GM18507 (cell line): ENCODE measurements around the gene JMJD1C.
"Not testable (repeated sequence)": the region's sequence is repeated elsewhere in the genome, so short reads cannot be mapped to it uniquely, and the experiment has no call there.

Source experiments
- DNase-seq: peaks from one replicate; pipeline ENCODE4 v3.0.0; 2011; ENCODE audit warnings: low read depth; ENCODE audit not compliant: insufficient read length; ENCODE audit errors: extremely low spot score
- FAIRE-seq: peaks from 2 replicates; lab custom pipeline; 2011; peaks lifted over from hg19 to GRCh38; lab: Jason Lieb, UNC

JMJD1C gene

DNA sequence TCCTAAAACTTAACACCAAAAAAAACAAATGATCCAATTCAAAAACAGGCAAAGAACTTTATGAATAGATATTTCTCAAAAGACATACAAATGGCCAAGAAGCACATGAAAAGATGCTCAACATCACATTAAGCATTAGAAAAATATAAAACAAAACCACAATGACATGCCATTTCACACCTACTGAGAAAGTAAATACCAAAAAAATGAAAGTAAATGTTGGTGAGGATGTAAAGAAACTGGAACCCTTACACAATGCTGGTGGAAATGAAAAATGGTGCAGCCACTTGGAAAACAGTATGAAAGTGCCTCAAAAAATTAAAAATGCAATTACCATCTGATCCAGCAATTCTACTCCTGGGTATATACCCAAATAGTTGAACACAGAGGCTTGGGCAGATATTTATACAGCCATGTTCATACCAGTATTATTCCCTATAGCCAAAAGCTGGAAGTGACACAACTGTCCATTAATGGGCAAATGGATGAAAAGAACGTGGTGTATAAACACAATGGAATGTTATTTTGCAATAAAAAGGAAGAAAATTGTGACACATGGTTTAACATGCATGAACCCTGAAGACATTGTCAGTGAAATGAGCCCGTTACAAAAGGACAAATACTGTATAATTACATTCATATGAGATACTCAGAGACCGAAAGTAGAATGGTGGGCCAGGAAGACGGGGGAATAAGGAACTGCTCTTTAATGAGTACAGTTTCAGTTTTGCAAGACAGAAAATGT, 89.0 kb downstream of the JMJD1C start:
- FAIRE-seq, result peak; percentile 85
- DNase-seq, result no peak

DNA sequence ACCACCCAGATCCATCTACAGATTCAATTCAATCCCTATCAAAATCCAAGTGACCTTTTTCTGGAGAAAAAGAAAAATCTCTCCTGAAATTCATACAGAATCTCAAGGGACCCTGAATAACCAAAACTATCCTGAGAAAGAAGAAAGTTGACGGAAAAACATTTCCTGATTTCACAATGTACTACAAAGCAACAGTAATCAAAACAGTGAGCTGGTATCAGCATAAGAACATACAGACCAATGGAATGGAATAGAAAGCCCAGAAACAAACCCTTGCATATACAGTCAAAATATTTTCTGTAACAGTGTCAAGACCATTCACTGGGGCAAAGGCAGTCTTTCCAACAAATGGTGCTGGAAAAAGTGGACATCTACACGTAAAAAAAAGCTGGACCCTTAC, 89.9 kb downstream of the JMJD1C start:
- DNase-seq (no peak), FAIRE-seq (no peak)

GRCh38 chr10:63375458-63375857, 90.3 kb downstream of the JMJD1C start:
- FAIRE-seq (no peak), DNase-seq (no peak)

- no peak for DNase-seq
- no peak for FAIRE-seq
Measured at GRCh38 chr10:63374991-63375390, 90.8 kb downstream of the JMJD1C start.

- DNase-seq, result no peak
- no peak for FAIRE-seq
Measured at GRCh38 chr10:63373176-63373575, 92.6 kb downstream of the JMJD1C start.

DNA sequence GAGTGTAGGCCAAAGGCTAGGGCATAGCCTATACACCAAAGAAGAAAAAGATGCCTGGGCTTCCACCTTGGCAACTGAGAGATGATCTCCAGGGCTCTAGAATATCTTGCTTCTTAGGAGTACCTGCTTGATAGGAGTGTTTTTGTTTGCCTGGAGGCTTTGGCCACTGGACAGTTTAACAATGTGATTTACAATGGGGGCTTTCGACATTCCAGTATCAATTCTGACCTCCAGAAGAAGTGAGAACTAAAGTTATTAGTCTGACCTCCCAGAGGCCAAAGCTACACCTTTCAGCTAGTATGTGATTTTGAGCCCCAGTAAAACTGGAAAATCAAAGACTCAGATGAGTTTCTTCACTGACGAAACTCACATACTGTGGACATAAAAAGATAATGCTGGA, 96.1 kb downstream of the JMJD1C start:
- DNase-seq (no peak), FAIRE-seq (peak; percentile 39)

DNA sequence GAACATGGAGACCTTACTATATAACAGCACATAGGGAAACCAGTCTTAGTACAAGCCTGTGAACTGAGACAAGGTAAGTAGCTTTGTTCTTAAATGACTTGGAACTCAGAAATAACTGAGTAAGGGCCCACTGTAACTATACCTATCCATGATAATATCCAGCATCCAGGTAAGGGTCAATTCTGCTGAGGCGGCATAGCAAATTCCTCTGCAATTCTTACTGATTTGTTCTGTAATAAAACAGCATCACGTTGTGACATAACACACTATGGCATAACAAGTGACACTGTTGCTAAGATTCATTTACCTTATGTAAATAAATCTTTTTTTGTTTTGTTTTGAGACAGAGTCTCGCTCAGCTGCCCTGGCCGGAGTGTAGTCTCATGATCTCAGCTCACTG, 97.4 kb downstream of the JMJD1C start:
- DNase-seq (no peak), FAIRE-seq (no peak)

- no peak for FAIRE-seq
Measured at GRCh38 chr10:63366933-63367332, 98.8 kb downstream of the JMJD1C start.

GRCh38 chr10:63365976-63366765, 99.6 kb downstream of the JMJD1C start:
- DNase-seq (no peak), FAIRE-seq (no peak)

More at GRCh38 chr10:63366933-63367332, 98.8 kb downstream of the JMJD1C start:
- no peak for DNase-seq

DNA sequence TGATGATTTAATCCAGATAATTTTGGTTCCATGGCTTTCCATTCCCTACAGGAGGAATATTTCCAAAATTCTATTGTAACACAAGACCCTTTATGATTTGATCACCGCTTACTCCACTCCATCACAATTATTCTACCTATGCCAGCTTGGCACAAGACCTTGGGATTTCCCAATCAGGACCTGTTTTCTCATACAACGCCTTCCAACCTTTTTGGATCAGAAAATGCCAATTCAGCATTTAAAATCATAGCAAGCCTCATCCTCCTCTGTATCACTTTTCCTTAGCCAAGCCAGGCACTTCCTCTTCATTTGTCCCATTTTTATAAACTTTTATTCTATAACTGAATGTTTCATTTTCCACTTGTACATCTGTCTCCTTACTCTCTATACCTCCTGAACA, 100.9 kb downstream of the JMJD1C start:
- FAIRE-seq, result no peak
- DNase-seq, result no peak

DNA sequence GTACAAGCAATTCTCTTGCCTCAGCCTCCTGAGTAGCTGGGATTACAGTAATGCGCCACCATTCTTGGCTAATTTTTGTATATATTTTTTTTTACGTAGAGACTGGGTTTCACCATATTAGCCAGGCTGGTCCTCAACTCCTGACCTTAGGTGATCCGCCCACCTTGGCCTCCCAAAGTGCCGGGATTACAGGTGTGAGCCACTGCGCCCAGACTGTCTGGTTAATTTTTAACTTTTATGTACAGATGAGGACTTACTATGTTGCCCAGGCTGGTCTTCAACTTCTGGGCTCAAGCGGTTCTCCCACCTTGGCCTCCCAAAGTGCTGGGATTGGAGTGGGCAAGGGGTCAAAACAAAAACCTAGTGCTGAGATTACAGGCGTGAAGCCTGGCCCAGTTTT, 101.8 kb downstream of the JMJD1C start:
- DNase-seq (no peak), FAIRE-seq (no peak)

GRCh38 chr10:63355682-63356081, 110.1 kb downstream of the JMJD1C start:
- no peak for DNase-seq
- FAIRE-seq, result no peak

- DNase-seq, result no peak
- no peak for FAIRE-seq
Measured at GRCh38 chr10:63352976-63353375, 112.8 kb downstream of the JMJD1C start.

DNA sequence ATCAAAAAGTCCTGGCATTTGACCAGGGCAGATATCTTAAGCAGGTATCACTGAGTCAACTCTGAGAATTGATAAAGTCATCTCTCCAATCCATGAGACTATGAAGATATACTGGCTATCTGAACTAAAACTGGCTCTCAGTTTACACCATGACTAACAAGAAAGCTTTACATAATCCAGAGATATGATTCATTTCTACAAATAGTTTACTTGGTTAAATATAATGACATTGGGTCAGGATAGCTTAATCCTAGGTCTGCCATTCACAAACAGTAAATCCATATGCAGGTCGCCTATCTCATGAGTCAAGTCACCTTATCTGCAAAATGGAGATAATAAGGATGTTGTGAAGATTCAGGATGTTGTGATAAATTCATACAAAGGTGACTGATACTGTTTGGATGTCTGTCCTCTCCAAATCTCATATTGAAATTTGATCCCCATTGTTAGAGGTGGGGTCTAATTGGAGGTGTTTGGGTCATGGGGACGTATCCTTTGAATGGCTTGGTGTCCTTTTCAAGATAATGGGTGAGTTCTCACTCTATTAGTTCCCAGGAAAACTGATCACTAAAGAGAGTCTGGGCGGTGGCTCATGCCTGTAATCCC, 117.4 kb downstream of the JMJD1C start:
- FAIRE-seq, result no peak

GRCh38 chr10:63346015-63346441, 119.7 kb downstream of the JMJD1C start:
- no peak for DNase-seq
- FAIRE-seq, result no peak

More for the DNA sequence above, 117.4 kb downstream of the JMJD1C start:
- DNase-seq, result no peak

- FAIRE-seq (no peak), DNase-seq (no peak)
Measured at GRCh38 chr10:63344269-63344668, 121.5 kb downstream of the JMJD1C start.

DNA sequence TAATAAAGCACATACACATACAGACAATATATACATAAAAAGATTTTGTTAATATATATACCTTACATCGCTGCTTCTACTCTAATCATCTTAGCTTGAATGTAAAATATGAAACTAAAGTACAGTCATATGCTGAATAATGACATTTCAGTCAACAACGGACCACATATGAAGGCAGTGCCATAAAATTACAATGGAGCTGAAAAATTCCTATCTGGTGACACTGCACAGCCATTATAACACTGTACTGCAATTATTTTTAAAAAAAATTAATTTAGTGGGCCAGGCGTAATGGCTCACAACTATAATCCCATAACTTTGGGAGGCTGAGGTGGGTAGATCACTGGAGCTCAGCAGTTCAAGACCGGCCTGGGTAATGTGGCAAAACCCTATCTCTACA, 122.3 kb downstream of the JMJD1C start:
- DNase-seq (no peak), FAIRE-seq (no peak)

DNA sequence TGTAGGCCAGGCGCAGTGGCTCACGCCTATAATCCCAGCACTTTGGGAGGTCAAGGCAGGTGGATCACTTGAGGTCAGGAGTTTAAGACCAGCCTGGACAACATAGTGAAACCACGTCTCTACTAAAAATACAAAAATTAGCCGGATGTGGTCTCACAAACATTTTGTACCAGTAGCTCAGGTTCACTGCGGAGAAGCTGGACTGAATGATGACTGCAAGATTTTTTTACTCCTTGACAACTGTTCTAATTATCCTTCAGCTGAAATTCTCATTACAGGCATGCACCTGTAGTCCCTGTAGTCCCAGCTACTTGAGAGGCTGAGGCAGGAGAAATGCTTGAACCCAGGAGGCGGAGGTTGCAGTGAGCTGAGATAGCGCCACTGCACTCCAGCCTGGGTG, 126.1 kb downstream of the JMJD1C start:
- FAIRE-seq, DNase-seq: not testable (repeated sequence)

DNA sequence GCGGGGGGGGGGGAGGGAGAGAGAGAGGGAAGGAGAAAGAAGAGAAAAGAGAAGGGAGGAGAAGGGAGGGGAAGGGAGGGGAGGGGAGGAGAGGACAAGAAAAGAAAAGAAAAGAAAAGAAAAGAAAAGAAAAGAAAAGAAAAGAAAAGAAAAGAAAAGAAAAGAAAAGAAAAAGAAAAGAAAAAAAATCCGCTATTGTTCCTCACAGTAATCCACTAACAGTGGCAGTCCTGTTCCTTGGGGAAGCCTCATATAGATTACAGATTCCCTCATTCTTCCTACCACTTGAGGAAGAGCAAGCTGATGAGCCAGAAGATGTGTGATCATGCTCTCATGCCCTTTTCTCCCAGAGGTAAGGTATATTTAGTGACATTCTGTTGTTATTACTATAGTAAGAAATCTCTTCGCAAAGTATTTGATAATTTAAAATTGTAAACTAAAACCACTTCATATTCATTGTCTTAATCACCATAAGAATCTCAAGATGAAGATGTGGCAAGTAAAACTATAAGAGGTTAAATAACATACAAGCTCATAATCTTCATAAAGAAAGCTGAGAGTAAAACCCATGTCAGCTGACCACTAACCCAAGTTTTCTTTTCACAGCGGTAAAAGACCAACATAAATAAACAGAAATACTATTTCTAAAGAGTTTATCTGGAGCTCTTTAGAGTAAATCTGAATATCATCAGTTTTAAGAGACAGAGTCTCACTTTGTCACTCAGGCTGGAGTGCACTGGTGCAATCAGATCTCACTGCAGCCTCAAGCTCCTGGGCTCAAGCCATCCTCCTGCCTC, 128.1 kb downstream of the JMJD1C start:
- FAIRE-seq (no peak), DNase-seq (no peak)

DNA sequence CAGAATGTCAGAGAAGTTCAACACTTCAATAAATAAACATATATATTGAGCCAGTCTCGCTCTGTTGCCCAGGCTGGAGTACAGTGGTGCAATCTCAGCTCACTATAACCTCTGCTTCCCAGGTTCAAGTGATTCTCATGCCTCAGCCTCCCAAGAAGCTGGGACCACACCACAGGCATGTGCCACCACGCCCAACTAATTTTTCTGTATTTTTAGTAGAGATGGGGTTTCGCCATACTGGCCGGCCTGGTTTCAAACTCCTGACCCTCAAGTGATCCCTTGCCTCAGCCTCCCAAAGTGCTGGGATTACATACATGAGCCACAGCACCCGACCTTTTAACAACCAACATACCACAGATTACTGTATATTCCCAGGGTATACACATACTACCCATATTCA, 134.2 kb downstream of the JMJD1C start:
- FAIRE-seq (no peak), DNase-seq (no peak)
